ENCODE measurements around the gene RANBP3L. TPM values are rescaled to one million over a fixed set of nuclear protein-coding genes. Genes with fewer than 3 reads are reported as not detected.

The RANBP3L gene
- total and polyA plus RNA-seq, 9 of the 15 experiments (the other 6 are each of a cell fraction or from before 2014, with no cell fraction given): 0.01 to 0.06 TPM; not detected in 7

DNA sequence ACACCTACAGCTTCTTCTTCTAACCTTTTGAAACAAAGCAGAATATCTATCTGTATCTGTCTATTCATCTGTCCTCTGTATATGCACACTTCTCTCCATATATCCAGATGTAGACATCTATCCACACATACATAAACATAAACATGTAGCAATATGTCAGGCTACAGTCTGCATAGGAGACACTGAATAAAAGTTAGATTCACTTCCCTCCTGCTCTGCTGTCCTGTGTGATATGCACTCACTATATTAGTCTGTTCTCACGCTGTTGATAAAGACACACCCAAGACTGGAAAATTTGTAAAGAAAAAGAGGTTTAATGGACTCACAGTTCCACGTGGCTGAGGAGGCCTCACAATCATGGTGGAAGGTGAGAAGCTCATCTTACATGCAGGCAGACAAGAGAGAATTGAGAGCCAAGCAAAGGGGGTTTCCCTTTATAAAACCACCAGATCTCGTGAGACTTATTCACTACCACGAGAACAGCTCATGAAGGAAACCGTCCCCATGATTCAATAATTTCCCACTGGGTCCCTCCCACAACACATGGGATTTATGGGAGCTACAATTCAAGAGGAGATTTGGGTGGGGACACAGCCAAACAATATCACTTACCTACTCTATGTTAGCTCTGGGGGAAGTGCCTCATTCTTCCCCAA is 24.1 kb downstream of the RANBP3L start:
- Histone ChIP-seq H3K27ac (ENCODE audit: extremely low read depth, low read depth, low read length) (no peak overlapping the region), H2AFZ (ENCODE audit: low read depth, low read length) (no peak overlapping the region), H3K79me2 (ENCODE audit: control insufficient read depth, insufficient read depth, low read length) (no peaks in the 10 kb centered on the region), H3K27me3 (ENCODE audit: control insufficient read depth in 2 of 2, insufficient read depth in 2 of 2, low read length in 2 of 2) (peaks cover 0 to 2% of the 10 kb centered on the region in 2 experiments; a peak in 1 of 5 replicates), H3K4me3 (no peak overlapping the region), H3K9me3 (replicated peaks; ENCODE audit: control insufficient read depth, insufficient read depth, low read depth, low read length) (no peaks in the 10 kb centered on the region), H4K20me1 (replicated peaks; ENCODE audit: control insufficient read depth, insufficient read depth, low read length) (no peaks in the 10 kb centered on the region), H3K4me2 (ENCODE audit: insufficient read depth, low read length) (no peak overlapping the region), H3K9me1 (ENCODE audit: control insufficient read depth, insufficient read depth, low read length) (no peaks in the 10 kb centered on the region), H3K4me1 (replicated peaks in 1 of 2; ENCODE audit: control insufficient read depth in 2 of 2, insufficient read depth in 2 of 2, low read length in 2 of 2) (no peaks in the 10 kb centered on the region), H3K9ac (ENCODE audit: insufficient read depth in 1 of 2, low read depth in 2 of 2, low read length in 2 of 2) (no peak overlapping the region), H3K36me3 (ENCODE audit: control insufficient read depth, insufficient read depth, low read length) (no peaks in the 10 kb centered on the region)
- no peak for FAIRE-seq
- TF ChIP-seq, protein P1, sequence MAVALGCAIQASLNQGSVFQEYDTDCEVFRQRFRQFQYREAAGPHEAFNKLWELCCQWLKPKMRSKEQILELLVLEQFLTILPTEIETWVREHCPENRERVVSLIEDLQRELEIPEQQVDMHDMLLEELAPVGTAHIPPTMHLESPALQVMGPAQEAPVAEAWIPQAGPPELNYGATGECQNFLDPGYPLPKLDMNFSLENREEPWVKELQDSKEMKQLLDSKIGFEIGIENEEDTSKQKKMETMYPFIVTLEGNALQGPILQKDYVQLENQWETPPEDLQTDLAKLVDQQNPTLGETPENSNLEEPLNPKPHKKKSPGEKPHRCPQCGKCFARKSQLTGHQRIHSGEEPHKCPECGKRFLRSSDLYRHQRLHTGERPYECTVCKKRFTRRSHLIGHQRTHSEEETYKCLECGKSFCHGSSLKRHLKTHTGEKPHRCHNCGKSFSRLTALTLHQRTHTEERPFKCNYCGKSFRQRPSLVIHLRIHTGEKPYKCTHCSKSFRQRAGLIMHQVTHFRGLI (CRISPR knock-in tag; IDR thresholded peaks at IDR 0.05): no peak
- peak; percentile 65; the same call in 1 of the 2 replicates for TF ChIP-seq CHD2 (IDR thresholded peaks at IDR 0.05; ENCODE audit: low read depth, low read length)
- intact Hi-C loops (cut with micrococcal nuclease): no loop called here
- ATAC-seq: no peak
- 0% methylated on average over 5 of the region's 5 CpGs for WGBS (ENCODE audit: insufficient coverage, low coverage, missing lambda C conversion rate)
- ChIA-PET POLR2A (interaction anchor here (0.6 to 1.1 kb wide), 4 partner anchors 9 to 1184 kb away, joined by 3 to 4 read pairs (median 4); no protein-coding TSS in a partner anchor), CTCF (ENCODE audit: low intra/inter-chr PET ratio) (no interaction called here)
- no peak for DNase-seq (ENCODE audit: extremely low read depth in 1 of 4, low spot score in 3 of 4)
- in situ Hi-C loops (cut with MboI): no loop called here
- BruUV-seq (replicated peaks): no TSS peak

DNA sequence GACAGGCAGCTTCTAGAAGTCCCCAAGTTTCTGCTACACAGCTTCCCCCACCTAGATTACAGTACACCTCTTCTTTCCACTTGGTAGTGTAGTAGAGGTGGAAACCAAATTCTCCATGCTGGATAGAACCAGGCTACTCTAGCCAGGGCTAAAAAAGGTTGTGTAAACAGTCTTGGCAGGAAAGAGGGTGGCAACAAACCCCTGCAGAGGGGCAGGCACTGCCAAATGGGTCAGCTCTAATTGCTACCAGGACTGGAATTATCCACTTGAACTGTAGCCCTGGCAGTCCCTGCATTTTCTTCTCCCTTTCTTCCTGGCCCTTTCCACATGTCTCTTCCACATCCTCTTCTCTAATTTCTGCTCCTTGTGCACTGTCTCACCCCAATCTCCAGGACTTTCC is 24.8 kb downstream of the RANBP3L start:
- no peak overlapping the region for H3K4me2 ChIP-seq (ENCODE audit: insufficient read depth, low read length)
- BruUV-seq (replicated peaks): no TSS peak
- no peaks in the 10 kb centered on the region for H4K20me1 ChIP-seq (replicated peaks; ENCODE audit: control insufficient read depth, insufficient read depth, low read length)
- H3K9me1 ChIP-seq (ENCODE audit: control insufficient read depth, insufficient read depth, low read length): no peaks in the 10 kb centered on the region
- no peak for ATAC-seq
- ChIA-PET CTCF (ENCODE audit: low intra/inter-chr PET ratio) (no interaction called here), POLR2A (interaction anchor here (0.6 kb wide), 2 partner anchors 35 to 229 kb away, joined by 3 read pairs; partner anchors contain the start of gene NADK2)
- H3K79me2 ChIP-seq (ENCODE audit: control insufficient read depth, insufficient read depth, low read length): no peaks in the 10 kb centered on the region
- intact Hi-C loops (cut with micrococcal nuclease): no loop called here
- no peak for FAIRE-seq
- no peaks in the 10 kb centered on the region for H3K9me3 ChIP-seq (replicated peaks; ENCODE audit: control insufficient read depth, insufficient read depth, low read depth, low read length)
- H3K9ac ChIP-seq (ENCODE audit: insufficient read depth in 1 of 2, low read depth in 2 of 2, low read length in 2 of 2): no peak overlapping the region
- DNase-seq (ENCODE audit: extremely low read depth in 1 of 4, low spot score in 3 of 4): no peak
- no peaks in the 10 kb centered on the region for H3K4me1 ChIP-seq (replicated peaks in 1 of 2; ENCODE audit: control insufficient read depth in 2 of 2, insufficient read depth in 2 of 2, low read length in 2 of 2)
- H3K27me3 ChIP-seq (ENCODE audit: control insufficient read depth in 2 of 2, insufficient read depth in 2 of 2, low read length in 2 of 2): peaks cover 0 to 2% of the 10 kb centered on the region in 2 experiments; a peak in 1 of 5 replicates
- in situ Hi-C loops (cut with MboI): no loop called here
- H3K27ac ChIP-seq (ENCODE audit: extremely low read depth, low read depth, low read length): no peak overlapping the region
- H2AFZ ChIP-seq (ENCODE audit: low read depth, low read length): no peak overlapping the region
- no peaks in the 10 kb centered on the region for H3K36me3 ChIP-seq (ENCODE audit: control insufficient read depth, insufficient read depth, low read length)
- no peak overlapping the region for H3K4me3 ChIP-seq
- no peak for TF ChIP-seq HSF4 (CRISPR knock-in tag; IDR thresholded peaks at IDR 0.05; ENCODE audit: borderline replicate concordance)
- TF ChIP-seq, protein P2, sequence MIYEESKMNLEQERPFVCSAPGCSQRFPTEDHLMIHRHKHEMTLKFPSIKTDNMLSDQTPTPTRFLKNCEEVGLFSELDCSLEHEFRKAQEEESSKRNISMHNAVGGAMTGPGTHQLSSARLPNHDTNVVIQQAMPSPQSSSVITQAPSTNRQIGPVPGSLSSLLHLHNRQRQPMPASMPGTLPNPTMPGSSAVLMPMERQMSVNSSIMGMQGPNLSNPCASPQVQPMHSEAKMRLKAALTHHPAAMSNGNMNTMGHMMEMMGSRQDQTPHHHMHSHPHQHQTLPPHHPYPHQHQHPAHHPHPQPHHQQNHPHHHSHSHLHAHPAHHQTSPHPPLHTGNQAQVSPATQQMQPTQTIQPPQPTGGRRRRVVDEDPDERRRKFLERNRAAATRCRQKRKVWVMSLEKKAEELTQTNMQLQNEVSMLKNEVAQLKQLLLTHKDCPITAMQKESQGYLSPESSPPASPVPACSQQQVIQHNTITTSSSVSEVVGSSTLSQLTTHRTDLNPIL (CRISPR knock-in tag; IDR thresholded peaks at IDR 0.05): no peak
- TF ChIP-seq ZZZ3 (IDR thresholded peaks at IDR 0.05): no peak
- TF ChIP-seq ZSCAN32 (CRISPR knock-in tag; IDR thresholded peaks at IDR 0.05): no peak
- TF ChIP-seq, protein P3, sequence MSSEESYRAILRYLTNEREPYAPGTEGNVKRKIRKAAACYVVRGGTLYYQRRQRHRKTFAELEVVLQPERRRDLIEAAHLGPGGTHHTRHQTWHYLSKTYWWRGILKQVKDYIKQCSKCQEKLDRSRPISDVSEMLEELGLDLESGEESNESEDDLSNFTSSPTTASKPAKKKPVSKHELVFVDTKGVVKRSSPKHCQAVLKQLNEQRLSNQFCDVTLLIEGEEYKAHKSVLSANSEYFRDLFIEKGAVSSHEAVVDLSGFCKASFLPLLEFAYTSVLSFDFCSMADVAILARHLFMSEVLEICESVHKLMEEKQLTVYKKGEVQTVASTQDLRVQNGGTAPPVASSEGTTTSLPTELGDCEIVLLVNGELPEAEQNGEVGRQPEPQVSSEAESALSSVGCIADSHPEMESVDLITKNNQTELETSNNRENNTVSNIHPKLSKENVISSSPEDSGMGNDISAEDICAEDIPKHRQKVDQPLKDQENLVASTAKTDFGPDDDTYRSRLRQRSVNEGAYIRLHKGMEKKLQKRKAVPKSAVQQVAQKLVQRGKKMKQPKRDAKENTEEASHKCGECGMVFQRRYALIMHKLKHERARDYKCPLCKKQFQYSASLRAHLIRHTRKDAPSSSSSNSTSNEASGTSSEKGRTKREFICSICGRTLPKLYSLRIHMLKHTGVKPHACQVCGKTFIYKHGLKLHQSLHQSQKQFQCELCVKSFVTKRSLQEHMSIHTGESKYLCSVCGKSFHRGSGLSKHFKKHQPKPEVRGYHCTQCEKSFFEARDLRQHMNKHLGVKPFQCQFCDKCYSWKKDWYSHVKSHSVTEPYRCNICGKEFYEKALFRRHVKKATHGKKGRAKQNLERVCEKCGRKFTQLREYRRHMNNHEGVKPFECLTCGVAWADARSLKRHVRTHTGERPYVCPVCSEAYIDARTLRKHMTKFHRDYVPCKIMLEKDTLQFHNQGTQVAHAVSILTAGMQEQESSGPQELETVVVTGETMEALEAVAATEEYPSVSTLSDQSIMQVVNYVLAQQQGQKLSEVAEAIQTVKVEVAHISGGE (CRISPR knock-in tag; IDR thresholded peaks at IDR 0.05): no peak
- no peak for TF ChIP-seq HLTF (IDR thresholded peaks at IDR 0.05)

Data from K562 (cell line).